ENCODE results near the gene LCE1E.

Gene LCE1E

DNA sequence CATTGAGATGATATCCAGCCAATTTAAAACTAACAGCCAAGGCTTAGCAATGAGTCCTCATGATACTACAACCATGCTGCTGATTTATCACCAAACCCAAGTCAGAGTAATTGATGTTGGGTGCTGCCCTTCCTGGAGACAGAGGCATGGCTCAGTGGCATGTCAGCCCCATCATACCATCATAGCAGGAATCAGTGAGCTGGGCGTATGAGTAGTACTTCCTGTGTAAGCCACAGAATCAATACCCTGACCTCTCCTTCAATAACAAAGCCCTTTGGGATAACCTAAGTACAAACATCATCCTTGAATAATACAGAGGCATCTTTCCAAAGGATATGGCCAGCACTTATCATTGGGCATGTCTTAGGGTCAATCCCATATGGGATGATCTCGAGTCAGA lies 3.0 kb upstream of the LCE1E start:
- no peak for DNase-seq

GRCh38 chr1:152795686-152796085 lies 9.6 kb downstream of the LCE1E start:
- DNase-seq: no peak

GRCh38 chr1:152796421-152796820 lies 10.4 kb downstream of the LCE1E start, which contains the start of gene LCE1D:
Gene LCE1D (plus strand): TSS chr1:152796721. CDS start chr1:152797795, 1,074 bp downstream.
- no peak for DNase-seq

DNA sequence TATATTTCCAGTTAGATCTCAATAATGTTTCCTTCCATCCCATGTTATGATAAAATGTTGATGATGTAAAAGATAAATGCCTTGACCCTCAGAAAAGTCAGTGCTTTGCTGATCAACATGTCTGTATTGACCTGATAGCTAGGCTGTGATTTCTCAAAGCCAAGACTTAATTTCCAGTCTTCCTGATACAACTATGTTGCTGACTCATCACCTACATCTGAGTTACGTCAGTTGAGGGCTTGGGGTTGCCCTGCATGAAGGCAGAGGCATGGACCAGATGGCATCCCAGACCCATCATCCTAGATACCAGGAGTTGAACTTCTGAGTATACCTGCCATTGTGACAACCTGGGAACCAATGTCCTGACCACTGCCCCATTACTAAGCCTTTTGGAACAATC lies 15.3 kb downstream of the LCE1E start:
- DNase-seq: no peak

DNA sequence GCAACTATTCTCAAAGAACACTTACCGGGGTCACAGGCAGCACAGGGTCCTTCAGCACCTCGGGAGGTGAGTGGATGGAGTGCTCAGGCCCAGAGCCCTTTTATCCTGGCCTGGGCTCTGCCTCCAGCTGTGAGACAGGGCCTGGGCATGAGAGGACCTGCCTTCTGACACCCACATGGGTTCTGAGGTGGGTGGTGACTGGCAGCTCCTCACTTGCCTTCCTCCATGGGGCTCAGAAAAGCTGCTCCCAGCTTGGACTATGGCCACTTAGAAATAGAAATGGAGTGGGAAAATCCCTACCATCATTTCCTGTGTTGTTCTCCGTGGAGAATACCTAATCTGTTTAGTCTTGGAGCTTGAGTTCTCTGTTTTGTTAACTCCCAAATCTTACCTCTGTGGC lies 20.5 kb downstream of the LCE1E start, which contains the start of gene LCE1C:
LCE1C (minus strand) TSS at position 76 of the 400 bp plus-strand sequence. CDS start 1,173 bp downstream, outside the sequence.
- DNase-seq: no peak

- no peak for DNase-seq
These were observed 25.0 kb downstream of the LCE1E start for GRCh38 chr1:152811050-152811449.

DNA sequence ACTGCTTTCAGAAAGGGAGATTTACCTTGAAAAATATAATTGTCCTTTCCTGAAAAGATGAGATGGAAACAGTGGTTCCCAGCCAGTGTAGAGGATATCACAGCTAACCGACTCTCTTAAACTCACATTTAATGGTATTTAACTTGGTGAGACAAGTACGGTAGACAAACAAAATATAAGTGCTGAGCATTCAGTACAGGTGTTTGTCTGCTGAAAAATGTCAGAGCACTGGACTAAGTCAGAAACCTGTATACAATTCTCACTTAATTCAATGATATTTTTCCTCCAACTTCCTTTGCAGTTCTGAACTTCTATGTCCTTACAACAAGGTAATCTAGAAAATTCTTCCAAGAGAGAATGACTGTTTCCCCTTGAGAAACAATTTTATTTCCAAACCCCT lies 25.6 kb downstream of the LCE1E start, which contains the start of gene LCE1B:
LCE1B (plus strand) TSS at position 301 of the 400 bp plus-strand sequence. CDS start 476 bp downstream, outside the sequence.
- no peak for DNase-seq

DNA sequence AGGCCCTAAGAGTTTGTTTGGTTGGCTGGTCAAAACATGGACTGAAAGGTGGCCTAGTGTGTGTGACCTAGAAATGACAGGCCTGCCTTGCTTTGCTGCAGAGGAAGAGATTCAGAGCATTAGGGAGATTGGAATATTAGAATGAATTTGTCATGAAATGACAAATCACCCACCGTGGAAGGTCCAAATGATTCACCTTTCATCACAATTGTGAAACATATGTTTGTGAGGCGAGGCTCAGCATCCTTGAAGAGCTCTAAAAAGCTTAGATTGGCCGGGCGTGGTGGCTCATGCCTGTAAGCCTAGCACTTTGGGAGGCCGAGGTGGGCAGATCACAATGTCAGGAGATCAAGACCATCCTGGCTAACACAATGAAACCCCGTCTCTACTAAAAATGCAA lies 31.3 kb downstream of the LCE1E start:
- no peak for DNase-seq

DNA sequence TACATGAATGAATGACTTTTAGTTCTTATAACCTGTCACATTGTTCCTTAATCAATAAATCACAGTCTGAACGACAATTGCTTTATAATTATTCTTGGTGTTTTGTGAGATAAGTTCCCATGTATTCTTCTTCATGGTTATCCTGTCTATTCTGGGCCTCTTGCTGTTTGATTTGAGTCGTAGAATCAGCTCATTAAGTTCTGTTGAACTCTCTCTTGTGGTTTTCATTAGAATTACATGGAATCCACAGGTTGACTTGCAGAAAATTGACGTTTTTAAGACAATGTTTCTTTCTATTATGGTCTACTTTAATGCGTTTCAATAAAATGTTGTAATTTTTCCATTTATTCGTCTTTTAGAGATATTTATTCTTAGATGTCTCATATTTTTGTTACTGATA lies 37.2 kb downstream of the LCE1E start:
- DNase-seq: no peak

DNA sequence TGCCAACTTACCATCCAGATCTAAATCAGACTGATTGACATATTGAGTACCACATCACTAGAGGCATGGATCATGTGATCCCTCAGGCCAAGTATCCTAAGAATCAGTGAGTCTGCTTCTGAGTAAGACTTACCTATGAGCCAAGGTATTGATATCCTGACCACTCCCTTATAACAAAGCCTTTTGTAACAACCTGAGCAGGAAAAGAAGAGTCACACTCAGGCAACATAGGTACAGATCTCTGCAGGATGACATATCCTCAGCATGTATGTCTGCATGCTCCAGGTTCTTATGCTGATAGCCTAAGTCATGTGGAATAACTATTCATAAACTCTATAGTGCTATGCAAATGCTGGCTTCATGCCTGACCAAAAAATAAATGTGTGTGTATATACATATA lies 38.9 kb downstream of the LCE1E start:
- DNase-seq: no peak

DNA sequence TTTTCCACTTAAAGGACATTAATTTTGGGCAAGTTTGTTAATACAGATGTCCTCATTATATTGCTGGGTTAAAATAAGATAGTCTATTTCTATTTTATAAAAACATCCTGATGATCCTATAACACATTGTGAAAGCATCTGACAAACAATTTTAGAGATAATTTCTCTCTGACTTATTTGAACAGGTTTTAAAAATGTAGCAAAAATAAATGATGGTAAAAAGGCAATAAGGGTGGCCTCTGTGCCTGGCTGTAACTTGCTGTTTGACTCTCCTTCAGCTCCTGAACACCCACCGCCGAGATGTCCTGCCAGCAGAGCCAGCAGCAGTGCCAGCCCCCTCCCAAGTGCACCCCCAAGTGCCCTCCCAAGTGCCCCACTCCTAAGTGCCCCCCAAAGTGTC lies 41.1 kb downstream of the LCE1E start, which contains the start of gene LCE1A:
LCE1A (plus strand) TSS at position 301 of the 400 bp plus-strand sequence; CDS start at position 301, 0 bp downstream.
- DNase-seq: no peak

DNA sequence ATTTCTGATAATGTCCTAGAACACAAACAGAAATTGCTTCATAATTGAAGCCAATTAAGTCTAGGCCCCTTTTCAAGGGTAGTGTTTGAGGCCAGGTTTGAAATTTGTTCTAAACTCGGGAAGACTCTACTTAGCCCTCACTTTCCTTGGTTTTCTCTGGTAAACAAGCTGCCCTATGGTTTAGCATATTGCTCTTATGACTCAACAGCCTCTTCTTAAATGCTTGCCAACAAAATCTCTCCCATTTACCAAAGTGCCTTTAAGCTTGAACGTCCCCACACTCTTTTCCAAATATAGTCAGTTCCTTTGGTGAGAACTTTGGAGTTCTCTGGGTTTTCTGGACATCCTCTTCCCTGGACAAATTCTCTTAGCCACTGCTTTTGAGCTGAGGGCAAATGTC lies 50.8 kb downstream of the LCE1E start:
- DNase-seq: no peak

All from OCI-M1 (cell line).